Natural killer cell (primary cell): ENCODE measurements around the gene STX17. TPM values are rescaled to one million over a fixed set of nuclear protein-coding genes. Genes with fewer than 3 reads are reported as not detected.

Source experiments
- ATAC-seq, 3 donors: fragments of 150-1000 bp in 2 of 3; fragments of 200-7000 bp in 1 of 3; cut with Tn5 transposase; 1 replicate in 1 of 3; 2 replicates in 2 of 3; pipeline ENCODE4 v1.10.0; 2021; ENCODE audit warnings: mild to moderate bottlenecking in 2 of 3, moderate library complexity in 2 of 3
- DNase-seq, 2 donors: peaks; one replicate each; pipeline versions ENCODE4 v3.0.0 to v3.0.0-alpha.2; 2013 to 2021; ENCODE audit warnings: mixed read lengths in 1 of 2
- H3K27ac ChIP-seq: one replicate; pipeline ENCODE4 v1.5.1; 2013; ENCODE audit warnings: mild to moderate bottlenecking, low read length
- H3K27me3 ChIP-seq: one replicate; pipeline ENCODE4 v1.6.1; 2013; ENCODE audit warnings: low read length; ENCODE audit not compliant: control insufficient read depth, insufficient read depth
- H3K36me3 ChIP-seq: one replicate; pipeline ENCODE4 v1.6.1; 2013; ENCODE audit warnings: low read length; ENCODE audit not compliant: control insufficient read depth, insufficient read depth
- H3K4me1 ChIP-seq: one replicate; pipeline ENCODE4 v1.6.1; 2013; ENCODE audit warnings: low read length; ENCODE audit not compliant: control insufficient read depth, insufficient read depth
- H3K4me3 ChIP-seq: one replicate; pipeline ENCODE4 v1.5.1; 2013; ENCODE audit warnings: low read length
- H3K9me3 ChIP-seq: one replicate; pipeline ENCODE4 v1.6.1; 2013; ENCODE audit warnings: low read length; ENCODE audit not compliant: control insufficient read depth, insufficient read depth
- H3K27ac Mint-ChIP-seq, 2 donors: one replicate each; pipeline ENCODE4 v1.8.0; 2022; ENCODE audit warnings: mild to moderate bottlenecking in 2 of 2, mixed read lengths in 2 of 2, moderate library complexity in 1 of 2
- H3K27me3 Mint-ChIP-seq, 2 donors: one replicate each; pipeline ENCODE4 v1.8.0; 2022; ENCODE audit warnings: low read depth in 2 of 2, mixed read lengths in 2 of 2
- H3K36me3 Mint-ChIP-seq: one replicate; pipeline ENCODE4 v1.8.0; 2022; ENCODE audit warnings: mixed read lengths
- H3K4me1 Mint-ChIP-seq, 2 donors: one replicate each; pipeline ENCODE4 v1.8.0; 2022; ENCODE audit warnings: mixed read lengths in 2 of 2
- H3K4me3 Mint-ChIP-seq: one replicate; pipeline ENCODE4 v1.8.0; 2022; ENCODE audit warnings: mild to moderate bottlenecking, moderate library complexity, mixed read lengths
- H3K9me3 Mint-ChIP-seq, 2 donors: one replicate each; pipeline ENCODE4 v1.8.0; 2022; ENCODE audit warnings: mixed read lengths in 2 of 2
- CTCF ChIP-seq: fragments of 200-600 bp; IDR thresholded peaks from one replicate; pipeline ENCODE4 v1.8.0; 2022; ENCODE audit warnings: antibody characterized with exemption
- WGBS: methylation state at CpG from one replicate; pipeline ENCODE4 v1.1.7; 2013; ENCODE audit warnings: missing lambda C conversion rate; ENCODE audit not compliant: insufficient coverage; 5-methylcytosine and 5-hydroxymethylcytosine counted together
- intact Hi-C: fragments of 100-400 bp; cut with micrococcal nuclease; formaldehyde crosslinking; loops from one replicate; pipeline ENCODE4 v1.14.2; 2022
- total RNA-seq, 4 donors: library from RNA; stranded (reverse); fragments of 120-200 nt in 1 of 4; gene quantifications; one replicate each; pipeline versions ENCODE4 v1.2.3 to v1.2.4, GENCODE V29; 2013 to 2022

The STX17 gene
- total RNA-seq, 3 donors from 2014 or later (not counting 1 experiment from before 2014, with no cell fraction given) = 28.4 to 41.5 (median 33.8) TPM

DNA sequence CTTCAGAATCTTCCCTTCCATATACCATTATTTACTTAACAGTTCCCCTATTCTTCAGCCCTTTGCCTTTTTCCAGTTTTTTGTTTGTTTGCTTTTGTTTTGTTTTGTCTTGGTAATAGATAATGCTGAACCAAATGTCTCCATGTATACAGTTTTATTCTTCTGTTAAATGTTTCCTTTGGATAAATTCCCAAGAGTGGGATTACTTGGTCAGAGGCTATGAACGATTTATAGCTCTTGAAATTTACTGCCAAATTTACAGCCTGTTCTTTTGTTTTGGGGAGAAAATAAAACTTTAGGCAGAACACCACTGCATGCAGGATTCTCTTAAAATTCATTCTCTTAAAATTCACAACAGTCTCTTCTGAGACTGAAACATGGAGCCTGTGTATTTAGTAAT, 46.2 kb upstream of the STX17 start:
- Mint-ChIP-seq H3K36me3 (no peaks in the 10 kb centered on the region), H3K4me3 (no peak overlapping the region), H3K27ac (no peak overlapping the region), H3K9me3 (no peaks in the 10 kb centered on the region), H3K27me3 (no peaks in the 10 kb centered on the region), H3K4me1 (no peaks in the 10 kb centered on the region)
- no peak overlapping the region for H3K27ac ChIP-seq
- no peaks in the 10 kb centered on the region for H3K36me3 ChIP-seq
- ATAC-seq (no peak), DNase-seq (no peak)
- TF ChIP-seq CTCF = no peak
- H3K27me3 ChIP-seq = no peaks in the 10 kb centered on the region
- no peaks in the 10 kb centered on the region for H3K9me3 ChIP-seq
- peaks cover 3% of the 10 kb centered on the region for H3K4me1 ChIP-seq
- WGBS = no CpG with 5 or more reads among the region's 1 CpG
- intact Hi-C loops = no loop called here
- H3K4me3 ChIP-seq = no peak overlapping the region

DNA sequence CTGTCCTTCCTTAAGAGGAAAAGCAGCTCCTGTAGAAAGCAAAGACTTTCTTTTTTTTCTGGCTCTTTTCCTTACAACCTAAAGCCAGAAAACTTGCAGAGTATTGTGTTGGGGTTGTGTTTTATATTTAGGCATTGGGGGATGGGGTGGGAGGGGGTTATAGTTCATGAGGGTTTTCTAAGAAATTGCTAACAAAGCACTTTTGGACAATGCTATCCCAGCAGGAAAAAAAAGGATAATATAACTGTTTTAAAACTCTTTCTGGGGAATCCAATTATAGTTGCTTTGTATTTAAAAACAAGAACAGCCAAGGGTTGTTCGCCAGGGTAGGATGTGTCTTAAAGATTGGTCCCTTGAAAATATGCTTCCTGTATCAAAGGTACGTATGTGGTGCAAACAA, 42.5 kb upstream of the STX17 start:
- Histone ChIP-seq H3K4me3 (no peak overlapping the region), H3K27ac (no peak overlapping the region), H3K36me3 (no peaks in the 10 kb centered on the region), H3K4me1 (no peaks in the 10 kb centered on the region), H3K9me3 (no peaks in the 10 kb centered on the region), H3K27me3 (no peaks in the 10 kb centered on the region)
- intact Hi-C loops = no loop called here
- no peak overlapping the region for H3K27ac Mint-ChIP-seq
- 100% methylated on average over 1 of the region's 2 CpGs for WGBS
- H3K4me1 Mint-ChIP-seq = peaks cover 9% of the 10 kb centered on the region in 2 donors
- no peak for TF ChIP-seq CTCF
- ATAC-seq (no peak), DNase-seq (no peak)
- no peak overlapping the region for H3K4me3 Mint-ChIP-seq
- no peaks in the 10 kb centered on the region for H3K9me3 Mint-ChIP-seq
- H3K36me3 Mint-ChIP-seq = no peaks in the 10 kb centered on the region
- no peaks in the 10 kb centered on the region for H3K27me3 Mint-ChIP-seq

DNA sequence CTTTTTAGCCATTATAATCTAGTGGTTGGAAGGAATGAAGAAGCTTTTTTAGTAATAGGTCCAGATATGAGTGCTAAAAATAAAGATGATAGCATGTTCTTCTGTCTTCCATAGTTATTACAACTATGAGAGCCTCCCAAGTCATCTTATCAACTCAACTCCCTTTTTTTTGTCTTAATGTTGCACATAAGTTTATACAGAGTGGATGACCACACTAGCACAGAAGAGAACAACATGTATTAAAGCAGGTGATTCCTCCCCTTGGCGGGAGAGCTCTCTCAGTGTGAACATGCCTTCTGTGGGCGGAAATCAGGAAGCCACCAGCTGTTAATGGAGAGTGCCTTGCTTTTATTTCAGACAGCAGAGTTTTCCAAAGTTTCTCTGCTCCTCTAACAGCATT, 40.1 kb upstream of the STX17 start:
- ATAC-seq = no peak
- Histone ChIP-seq H3K36me3 (no peaks in the 10 kb centered on the region), H3K27me3 (no peaks in the 10 kb centered on the region), H3K4me1 (no peaks in the 10 kb centered on the region), H3K27ac (no peak overlapping the region), H3K4me3 (no peak overlapping the region), H3K9me3 (no peaks in the 10 kb centered on the region)
- Mint-ChIP-seq H3K4me3 (no peak overlapping the region), H3K36me3 (no peaks in the 10 kb centered on the region), H3K27ac (no peak overlapping the region), H3K27me3 (no peaks in the 10 kb centered on the region), H3K4me1 (peaks cover 9% of the 10 kb centered on the region in 2 donors), H3K9me3 (no peaks in the 10 kb centered on the region)
- no peak for TF ChIP-seq CTCF
- WGBS = 69% methylated on average over 2 of the region's 2 CpGs
- DNase-seq = no peak
- intact Hi-C loops = no loop called here

- Mint-ChIP-seq H3K36me3 (no peaks in the 10 kb centered on the region), H3K9me3 (no peaks in the 10 kb centered on the region), H3K4me1 (peaks cover 9% of the 10 kb centered on the region in 2 donors), H3K4me3 (no peak overlapping the region), H3K27ac (no peak overlapping the region), H3K27me3 (no peaks in the 10 kb centered on the region)
- no peaks in the 10 kb centered on the region for H3K4me1 ChIP-seq
- DNase-seq (no peak), ATAC-seq (peak in 2 of 3 donors; percentile 46 to 48)
- no peak overlapping the region for H3K27ac ChIP-seq
- 60% methylated on average over 1 of the region's 3 CpGs for WGBS
- no peaks in the 10 kb centered on the region for H3K36me3 ChIP-seq
- no peak for TF ChIP-seq CTCF
- no peaks in the 10 kb centered on the region for H3K9me3 ChIP-seq
- no peaks in the 10 kb centered on the region for H3K27me3 ChIP-seq
- no peak overlapping the region for H3K4me3 ChIP-seq
- intact Hi-C loops = no loop called here
Observed at GRCh38 chr9:99867536-99867935, 38.9 kb upstream of the STX17 start.
